AG04449 (cell line): Measurements from ENCODE around the gene LGR5.

ENCODE experiments used
- CTCF ChIA-PET: fragments of 350-600 bp; formaldehyde crosslinking; extraction: SDS; loops from one replicate; lab custom pipeline; 2021; ENCODE audit warnings: antibody characterized with exemption; lab: Yijun Ruan, JAX
- POLR2A ChIA-PET: fragments of 400-600, 350-600 bp; formaldehyde crosslinking; extraction: SDS; loops from one replicate; lab custom pipeline; 2020; ENCODE audit warnings: antibody characterized with exemption, inconsistent platforms; lab: Yijun Ruan, JAX
- DNase-seq: peaks from one replicate; pipeline ENCODE4 v3.0.0-alpha.2; 2010; ENCODE audit warnings: low read depth, low spot score
- H3K4me3 ChIP-seq: 2 replicates; pipeline ENCODE4 v1.5.1; 2011; ENCODE audit warnings: low read depth, mild to moderate bottlenecking, control low read depth, low read length
- CTCF ChIP-seq: IDR thresholded peaks from one replicate; pipeline ENCODE4 v1.5.1; 2011; ENCODE audit warnings: mild to moderate bottlenecking, moderate library complexity, low read length, control low read depth, inconsistent platforms; ENCODE audit not compliant: insufficient read depth; ENCODE audit errors: missing control alignments

Gene LGR5

DNA sequence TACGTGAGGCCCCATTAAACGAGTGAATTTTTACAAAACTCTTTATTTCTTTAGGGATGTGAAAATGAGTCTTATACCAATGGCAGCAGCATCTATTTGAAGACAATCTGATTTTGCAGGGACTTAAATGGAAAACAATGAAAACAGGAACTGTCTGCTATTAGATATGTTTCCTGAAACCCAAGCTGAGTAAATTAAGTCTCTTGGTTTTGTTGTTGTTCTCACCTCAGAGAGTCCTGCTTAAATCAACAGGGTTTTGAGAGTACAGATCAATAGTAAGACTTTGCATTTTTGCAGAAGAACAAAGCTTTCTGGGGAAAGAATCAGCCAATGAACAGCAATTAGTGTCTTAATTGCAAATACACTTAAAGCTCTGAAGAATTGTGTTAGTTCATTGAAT lies 39.1 kb upstream of the LGR5 start:
- POLR2A ChIA-PET: no interaction called here
- CTCF ChIA-PET: interaction anchor here (1.5 to 4.5 kb wide), 3 partner anchors 8 to 347 kb away, joined by 3 to 30 read pairs (median 20); no protein-coding TSS in a partner anchor
- no peak for TF ChIP-seq CTCF
- DNase-seq: no peak
- no peak overlapping the region for H3K4me3 ChIP-seq

- H3K4me3 ChIP-seq: no peak overlapping the region
- TF ChIP-seq CTCF: no peak
- CTCF ChIA-PET: no interaction called here
- POLR2A ChIA-PET: no interaction called here
- no peak for DNase-seq
Observed at GRCh38 chr12:71405884-71406283, 33.7 kb upstream of the LGR5 start.

DNA sequence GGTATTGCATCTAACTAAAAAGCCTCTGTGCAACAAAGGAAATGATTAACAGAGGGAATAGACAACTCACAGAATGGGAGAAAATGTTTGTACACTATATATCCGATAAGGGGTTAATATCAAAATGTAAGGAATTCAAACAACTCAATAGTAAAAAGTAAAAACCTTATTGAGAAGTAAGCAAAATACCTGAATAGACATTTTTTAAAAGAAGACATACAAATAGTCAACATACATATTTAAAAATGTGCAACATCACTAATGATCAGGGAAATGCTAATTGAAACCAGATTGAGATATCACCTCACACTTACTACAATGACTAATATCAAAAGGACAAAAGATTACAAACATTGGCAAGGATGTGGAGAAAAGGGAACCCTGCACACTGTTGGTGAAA lies 31.9 kb upstream of the LGR5 start:
- POLR2A ChIA-PET: no interaction called here
- DNase-seq: no peak
- CTCF ChIA-PET: interaction anchor here (1.9 kb wide), 1 partner anchor 8 kb away, joined by 10 read pairs; no protein-coding TSS in a partner anchor
- no peak for TF ChIP-seq CTCF
- no peak overlapping the region for H3K4me3 ChIP-seq

DNA sequence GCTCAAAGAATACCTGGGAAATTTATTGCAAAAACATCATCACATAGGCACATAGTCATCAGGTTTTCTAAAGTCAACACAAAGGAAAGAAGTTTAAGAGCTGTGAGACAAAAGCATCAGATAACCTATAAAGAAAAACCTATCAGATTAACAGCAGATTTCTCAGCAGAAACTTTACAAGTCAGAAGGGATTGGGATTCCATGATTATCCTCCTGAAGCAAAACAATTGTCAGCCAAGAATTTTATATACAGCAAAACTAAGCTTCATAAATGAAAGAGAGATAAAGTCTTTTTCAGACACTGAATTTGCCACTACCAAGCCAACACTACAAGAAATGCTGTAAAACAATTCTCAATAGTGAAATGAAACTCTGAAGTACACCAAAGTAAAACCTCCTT lies 28.8 kb upstream of the LGR5 start:
- TF ChIP-seq CTCF: no peak
- ChIA-PET POLR2A (no interaction called here), CTCF (interaction anchor here (0.8 to 1.3 kb wide), 4 partner anchors 15 to 335 kb away, joined by 3 to 5 read pairs (median 3); no protein-coding TSS in a partner anchor)
- H3K4me3 ChIP-seq: no peak overlapping the region
- DNase-seq: no peak

GRCh38 chr12:71411635-71412034 lies 28.0 kb upstream of the LGR5 start:
- no peak for TF ChIP-seq CTCF
- CTCF ChIA-PET: interaction anchor here (0.8 to 1.3 kb wide), 5 partner anchors 10 to 334 kb away, joined by 3 to 5 read pairs (median 3); no protein-coding TSS in a partner anchor
- H3K4me3 ChIP-seq: no peak overlapping the region
- POLR2A ChIA-PET: no interaction called here
- DNase-seq: no peak

GRCh38 chr12:71415336-71416231 lies 24.0 kb upstream of the LGR5 start:
- no peak for DNase-seq
- no peak overlapping the region for H3K4me3 ChIP-seq
- ChIA-PET POLR2A (no interaction called here), CTCF (interaction anchor here (0.7 to 4.4 kb wide), 33 partner anchors 9 to 365 kb away, joined by 3 to 141 read pairs (median 4); no protein-coding TSS in a partner anchor)
- peak; percentile 76 for TF ChIP-seq CTCF
